Umbilical cord (tissue), 2 donors: ENCODE data around the gene TBC1D24. TPM values are rescaled to one million over a fixed set of nuclear protein-coding genes. Genes with fewer than 3 reads are reported as not detected.

Experiments
- DNase-seq: peaks from one replicate; pipeline ENCODE4 v3.0.0-alpha.2; 2015; ENCODE audit warnings: low spot score
- total RNA-seq: library from RNA; depleted of rRNA; stranded (reverse); fragments of >200 nt; gene quantifications from one replicate; pipeline ENCODE4 v1.2.3, GENCODE V29; 2014; ENCODE audit warnings: low replicate concordance; ENCODE audit not compliant: insufficient read depth

Gene TBC1D24
- total RNA-seq, 1 donor from 2014 or later = 9.6 TPM

GRCh38 chr16:2498531-2499253 lies 23.8 kb downstream of the TBC1D24 start:
- no peak for DNase-seq

- DNase-seq = no peak
Measured at GRCh38 chr16:2499454-2499853, 24.5 kb downstream of the TBC1D24 start.

GRCh38 chr16:2499890-2500429 lies 25.0 kb downstream of the TBC1D24 start:
- DNase-seq = no peak

GRCh38 chr16:2500430-2500917 lies 25.5 kb downstream of the TBC1D24 start:
- DNase-seq = no peak

- peak; percentile 93 for DNase-seq
Measured at GRCh38 chr16:2500918-2501750, 26.2 kb downstream of the TBC1D24 start.

GRCh38 chr16:2501946-2502895 lies 27.3 kb downstream of the TBC1D24 start:
- no peak for DNase-seq

GRCh38 chr16:2505695-2506094 lies 30.8 kb downstream of the TBC1D24 start:
- no peak for DNase-seq

- no peak for DNase-seq
Measured at GRCh38 chr16:2507052-2507659, 32.2 kb downstream of the TBC1D24 start.

GRCh38 chr16:2507665-2508064 lies 32.7 kb downstream of the TBC1D24 start:
- no peak for DNase-seq

GRCh38 chr16:2508722-2509400 lies 33.9 kb downstream of the TBC1D24 start:
- DNase-seq = no peak

- DNase-seq = no peak
Measured at GRCh38 chr16:2511128-2511800, 36.3 kb downstream of the TBC1D24 start.

- no peak for DNase-seq
Measured at GRCh38 chr16:2511996-2512734, 37.2 kb downstream of the TBC1D24 start.

GRCh38 chr16:2512735-2513404 lies 37.9 kb downstream of the TBC1D24 start:
- DNase-seq = no peak

- peak; percentile 92 for DNase-seq
Measured at GRCh38 chr16:2513405-2514332, 38.7 kb downstream of the TBC1D24 start, which contains the start of gene ATP6V0C. ATP6V0C (plus strand) TSS chr16:2513952; CDS start chr16:2514104, 152 bp downstream.

- DNase-seq = no peak
Measured at GRCh38 chr16:2514333-2515179, 39.6 kb downstream of the TBC1D24 start.

- no peak for DNase-seq
Measured at GRCh38 chr16:2515180-2515851, 40.4 kb downstream of the TBC1D24 start.
